HepG2 (cell line): Measurements from ENCODE around the gene HSPA1A. TPM values are rescaled to one million over a fixed set of nuclear protein-coding genes. Genes with fewer than 3 reads are reported as not detected.
A peak's percentile ranks its signal among the peaks of the same experiment; 100 is the strongest.

Experiments used
- EHMT2 ChIP-seq: fragments of 200-600 bp; sonication (generic); IDR thresholded peaks from 2 replicates; pipeline ENCODE4 v1.7.0; 2017; ENCODE audit warnings: antibody characterized with exemption, low read depth, low read length, borderline replicate concordance
- ELF1 ChIP-seq: sonication (generic); formaldehyde crosslinking; IDR thresholded peaks from 2 replicates; pipeline ENCODE4 v1.4.0; 2020; ENCODE audit warnings: missing genetic modification reagents
- TBP ChIP-seq: sonication (generic); formaldehyde crosslinking; IDR thresholded peaks from 2 replicates; pipeline ENCODE4 v1.5.0; 2020; ENCODE audit warnings: missing genetic modification reagents
- ZBTB7A ChIP-seq: sonication (generic); formaldehyde crosslinking; IDR thresholded peaks from 2 replicates; pipeline ENCODE4 v1.8.0; 2022; ENCODE audit warnings: mild to moderate bottlenecking, missing genetic modification reagents
- ZFP90 ChIP-seq: sonication (generic); formaldehyde crosslinking; IDR thresholded peaks from 2 replicates; pipeline ENCODE4 v1.8.0; 2022; ENCODE audit warnings: missing genetic modification reagents, mild to moderate bottlenecking, inconsistent platforms, borderline replicate concordance
- ZFX ChIP-seq: sonication (generic); formaldehyde crosslinking; IDR thresholded peaks from 2 replicates; pipeline ENCODE4 v1.4.0; 2020; ENCODE audit warnings: mild to moderate bottlenecking, low read depth, missing genetic modification reagents, moderate library complexity
- ZHX2 ChIP-seq, 2 experiments: sonication (generic) in 1 of 2; formaldehyde crosslinking in 1 of 2; IDR thresholded peaks; 2 replicates each; pipeline versions ENCODE4 v1.6.1 to v1.9.0; 2014 to 2022; ENCODE audit warnings: antibody characterized with exemption in 1 of 2, borderline replicate concordance in 1 of 2, inconsistent platforms in 1 of 2, low read depth in 1 of 2, missing genetic modification reagents in 1 of 2
- ZNF230 ChIP-seq: sonication (generic); formaldehyde crosslinking; IDR thresholded peaks from 2 replicates; pipeline ENCODE4 v1.4.0; 2020; ENCODE audit warnings: mild to moderate bottlenecking, missing genetic modification reagents
- ZNF30 ChIP-seq: sonication (generic); formaldehyde crosslinking; IDR thresholded peaks from 2 replicates; pipeline ENCODE4 v1.5.0; 2020; ENCODE audit warnings: mild to moderate bottlenecking, missing genetic modification reagents
- ZNF33A ChIP-seq: sonication (generic); formaldehyde crosslinking; IDR thresholded peaks from 2 replicates; pipeline ENCODE4 v1.5.1; 2020; ENCODE audit warnings: missing genetic modification reagents, mild to moderate bottlenecking, moderate library complexity, borderline replicate concordance
- ZNF547 ChIP-seq: sonication (generic); formaldehyde crosslinking; IDR thresholded peaks from 2 replicates; pipeline ENCODE4 v1.5.1; 2020; ENCODE audit warnings: mild to moderate bottlenecking, missing genetic modification reagents
- ZNF558 ChIP-seq: sonication (generic); formaldehyde crosslinking; IDR thresholded peaks from 2 replicates; pipeline ENCODE4 v1.9.0; 2022; ENCODE audit warnings: mild to moderate bottlenecking, missing genetic modification reagents, borderline replicate concordance
- ZNF674 ChIP-seq: sonication (generic); formaldehyde crosslinking; IDR thresholded peaks from 2 replicates; pipeline ENCODE4 v1.5.0; 2020; ENCODE audit warnings: low read depth, mild to moderate bottlenecking, missing genetic modification reagents
- ZNF782 ChIP-seq: sonication (generic); formaldehyde crosslinking; IDR thresholded peaks from 2 replicates; pipeline ENCODE4 v1.4.0; 2020; ENCODE audit warnings: missing genetic modification reagents, mild to moderate bottlenecking, borderline replicate concordance
- ZNF83 ChIP-seq: sonication (generic); formaldehyde crosslinking; IDR thresholded peaks from 2 replicates; pipeline ENCODE4 v1.4.0; 2020; ENCODE audit warnings: missing genetic modification reagents, mild to moderate bottlenecking, borderline replicate concordance
- polyA plus RNA-seq, 8 experiments: library from polyadenylated mRNA; depleted of rRNA in 3 of 8; stranded (reverse) in 7 of 8; unstranded in 1 of 8; fragments of >200 nt; fragmentation: Illumina TruSeq in 4 of 8; extraction: Trizol in 4 of 8; gene quantifications; 2 replicates each; pipeline versions ENCODE4 v1.2.1 to v1.2.3, GENCODE V29; 2011 to 2016; ENCODE audit warnings: low read depth in 4 of 8, missing spikeins in 1 of 8, mixed read lengths in 1 of 8; ENCODE audit not compliant: insufficient read depth in 1 of 8
- total RNA-seq, 5 experiments: library from RNA; depleted of rRNA; stranded (reverse); fragments of >200 nt; fragmentation: Illumina TruSeq; extraction: Trizol; gene quantifications; 2 replicates each; pipeline ENCODE4 v1.2.3, GENCODE V29; 2016; ENCODE audit warnings: low read depth in 1 of 5
- TF ChIP-seq, protein P1 (sequence below): sonication (generic); formaldehyde crosslinking; conservative IDR thresholded peaks from 2 replicates; pipeline ENCODE4 v1.4.0; 2020; ENCODE audit warnings: mild to moderate bottlenecking, missing genetic modification reagents, moderate library complexity
- TF ChIP-seq, protein P2 (sequence below): sonication (generic); formaldehyde crosslinking; conservative IDR thresholded peaks from 2 replicates; pipeline ENCODE4 v1.8.0; 2022; ENCODE audit warnings: missing genetic modification reagents

Gene HSPA1A
- total and polyA plus RNA-seq, 2 of the 13 experiments (the other 11 are each of a cell fraction or from before 2014, with no cell fraction given) = 44.5 to 85.0 TPM

GRCh38 chr6:31795616-31796298 lies 19.6 kb upstream of the HSPA1A start, which contains the start of gene VARS1 (continued):
- TF ChIP-seq, protein P1, sequence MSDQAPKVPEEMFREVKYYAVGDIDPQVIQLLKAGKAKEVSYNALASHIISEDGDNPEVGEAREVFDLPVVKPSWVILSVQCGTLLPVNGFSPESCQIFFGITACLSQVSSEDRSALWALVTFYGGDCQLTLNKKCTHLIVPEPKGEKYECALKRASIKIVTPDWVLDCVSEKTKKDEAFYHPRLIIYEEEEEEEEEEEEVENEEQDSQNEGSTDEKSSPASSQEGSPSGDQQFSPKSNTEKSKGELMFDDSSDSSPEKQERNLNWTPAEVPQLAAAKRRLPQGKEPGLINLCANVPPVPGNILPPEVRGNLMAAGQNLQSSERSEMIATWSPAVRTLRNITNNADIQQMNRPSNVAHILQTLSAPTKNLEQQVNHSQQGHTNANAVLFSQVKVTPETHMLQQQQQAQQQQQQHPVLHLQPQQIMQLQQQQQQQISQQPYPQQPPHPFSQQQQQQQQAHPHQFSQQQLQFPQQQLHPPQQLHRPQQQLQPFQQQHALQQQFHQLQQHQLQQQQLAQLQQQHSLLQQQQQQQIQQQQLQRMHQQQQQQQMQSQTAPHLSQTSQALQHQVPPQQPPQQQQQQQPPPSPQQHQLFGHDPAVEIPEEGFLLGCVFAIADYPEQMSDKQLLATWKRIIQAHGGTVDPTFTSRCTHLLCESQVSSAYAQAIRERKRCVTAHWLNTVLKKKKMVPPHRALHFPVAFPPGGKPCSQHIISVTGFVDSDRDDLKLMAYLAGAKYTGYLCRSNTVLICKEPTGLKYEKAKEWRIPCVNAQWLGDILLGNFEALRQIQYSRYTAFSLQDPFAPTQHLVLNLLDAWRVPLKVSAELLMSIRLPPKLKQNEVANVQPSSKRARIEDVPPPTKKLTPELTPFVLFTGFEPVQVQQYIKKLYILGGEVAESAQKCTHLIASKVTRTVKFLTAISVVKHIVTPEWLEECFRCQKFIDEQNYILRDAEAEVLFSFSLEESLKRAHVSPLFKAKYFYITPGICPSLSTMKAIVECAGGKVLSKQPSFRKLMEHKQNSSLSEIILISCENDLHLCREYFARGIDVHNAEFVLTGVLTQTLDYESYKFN (CRISPR knock-in tag) = 0 out of 2 replicates have a peak, but pooled peaks have one; percentile 43
- no peak for TF ChIP-seq ZNF33A (CRISPR knock-in tag)
- peak; percentile 61 for TF ChIP-seq ZFP90
- 0 out of 2 replicates have a peak, but pooled peaks have one; percentile 88 for TF ChIP-seq ZNF674 (CRISPR knock-in tag)
- TF ChIP-seq ELF1 (CRISPR knock-in tag) = peak; percentile 65
- TF ChIP-seq ZHX2 (IDR thresholded peaks at IDR 0.05; ENCODE audit: low read depth) = peak; percentile 20; the same call in 1 of the 2 replicates
- TF ChIP-seq ZHX2 (CRISPR knock-in tag; IDR thresholded peaks at IDR 0.05; ENCODE audit: borderline replicate concordance) = peak; percentile 83; the same call in 1 of the 2 replicates
- TF ChIP-seq ZNF83 (CRISPR knock-in tag) = peak; percentile 80; the same call in 1 of the 2 replicates
- no peak for TF ChIP-seq ZNF30 (CRISPR knock-in tag)
- TF ChIP-seq EHMT2 = no peak
- peak; percentile 11; the same call in 1 of the 2 replicates for TF ChIP-seq ZNF782 (CRISPR knock-in tag)
- no peak for TF ChIP-seq ZBTB7A (CRISPR knock-in tag)
- TF ChIP-seq ZNF547 (CRISPR knock-in tag) = peak; percentile 71; the same call in 1 of the 2 replicates
- no peak for TF ChIP-seq ZNF558 (CRISPR knock-in tag)
- TF ChIP-seq, protein P2, sequence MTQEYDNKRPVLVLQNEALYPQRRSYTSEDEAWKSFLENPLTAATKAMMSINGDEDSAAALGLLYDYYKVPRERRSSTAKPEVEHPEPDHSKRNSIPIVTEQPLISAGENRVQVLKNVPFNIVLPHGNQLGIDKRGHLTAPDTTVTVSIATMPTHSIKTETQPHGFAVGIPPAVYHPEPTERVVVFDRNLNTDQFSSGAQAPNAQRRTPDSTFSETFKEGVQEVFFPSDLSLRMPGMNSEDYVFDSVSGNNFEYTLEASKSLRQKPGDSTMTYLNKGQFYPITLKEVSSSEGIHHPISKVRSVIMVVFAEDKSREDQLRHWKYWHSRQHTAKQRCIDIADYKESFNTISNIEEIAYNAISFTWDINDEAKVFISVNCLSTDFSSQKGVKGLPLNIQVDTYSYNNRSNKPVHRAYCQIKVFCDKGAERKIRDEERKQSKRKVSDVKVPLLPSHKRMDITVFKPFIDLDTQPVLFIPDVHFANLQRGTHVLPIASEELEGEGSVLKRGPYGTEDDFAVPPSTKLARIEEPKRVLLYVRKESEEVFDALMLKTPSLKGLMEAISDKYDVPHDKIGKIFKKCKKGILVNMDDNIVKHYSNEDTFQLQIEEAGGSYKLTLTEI (CRISPR knock-in tag) = no peak
- TF ChIP-seq TBP (CRISPR knock-in tag) = peak; percentile 34; the same call in 1 of the 2 replicates
- TF ChIP-seq ZNF230 (CRISPR knock-in tag) = 0 out of 2 replicates have a peak, but pooled peaks have one; percentile 32
- TF ChIP-seq ZFX (CRISPR knock-in tag) = peak; percentile 83
